ENCODE results near the gene LIMCH1. TPM values are rescaled to one million over a fixed set of nuclear protein-coding genes. Genes with fewer than 3 reads are reported as not detected.
"Not testable (repeated sequence)": the region's sequence is repeated elsewhere in the genome, so short reads cannot be mapped to it uniquely, and the experiment has no call there.

The LIMCH1 gene
- polyA plus RNA-seq, 3 donors from 2014 or later, result not detected

- Mint-ChIP-seq H3K4me1 (no peaks in the 10 kb centered on the region), H3K27ac (no peak overlapping the region), H3K36me3 (peaks cover 0 to 1% (median 0%) of the 10 kb centered on the region in 3 donors), H3K4me3 (no peak overlapping the region), H3K9me3 (peaks cover 0 to 8% (median 1%) of the 10 kb centered on the region in 6 donors), H3K27me3 (ENCODE audit: low read depth in 3 of 3) (peaks cover 0 to 2% (median 0%) of the 10 kb centered on the region in 3 donors)
- no peak for DNase-seq
These were observed 175.8 kb downstream of the LIMCH1 start for GRCh38 chr4:41713768-41714167.

GRCh38 chr4:41714364-41715000, 176.5 kb downstream of the LIMCH1 start:
- no peaks in the 10 kb centered on the region for H3K4me1 Mint-ChIP-seq
- peaks cover 0 to 7% (median 0%) of the 10 kb centered on the region in 3 donors for H3K36me3 Mint-ChIP-seq
- H3K9me3 Mint-ChIP-seq, result peaks cover 0 to 14% (median 1%) of the 10 kb centered on the region in 6 donors
- peaks cover 0 to 4% (median 0%) of the 10 kb centered on the region in 3 donors for H3K27me3 Mint-ChIP-seq (ENCODE audit: low read depth in 3 of 3)
- no peak overlapping the region for H3K4me3 Mint-ChIP-seq
- no peak overlapping the region for H3K27ac Mint-ChIP-seq
- DNase-seq, result no peak

- H3K27me3 Mint-ChIP-seq (ENCODE audit: low read depth in 3 of 3), result peaks cover 0 to 4% (median 0%) of the 10 kb centered on the region in 3 donors
- H3K27ac Mint-ChIP-seq, result no peak overlapping the region
- no peaks in the 10 kb centered on the region for H3K4me1 Mint-ChIP-seq
- no peak for DNase-seq
- peaks cover 0 to 7% (median 0%) of the 10 kb centered on the region in 3 donors for H3K36me3 Mint-ChIP-seq
- H3K4me3 Mint-ChIP-seq, result no peak overlapping the region
- peaks cover 0 to 20% (median 3%) of the 10 kb centered on the region in 6 donors for H3K9me3 Mint-ChIP-seq
These were observed 177.2 kb downstream of the LIMCH1 start for GRCh38 chr4:41715155-41715554.

GRCh38 chr4:41718907-41719306, 180.9 kb downstream of the LIMCH1 start:
- H3K36me3 Mint-ChIP-seq, result peaks cover 0 to 7% (median 0%) of the 10 kb centered on the region in 3 donors

GRCh38 chr4:41719417-41719816, 181.5 kb downstream of the LIMCH1 start:
- H3K27ac Mint-ChIP-seq, result no peak overlapping the region
- no peaks in the 10 kb centered on the region for H3K4me1 Mint-ChIP-seq

More at GRCh38 chr4:41718907-41719306, 180.9 kb downstream of the LIMCH1 start:
- Mint-ChIP-seq H3K9me3 (peaks cover 0 to 22% (median 4%) of the 10 kb centered on the region in 6 donors), H3K27me3 (ENCODE audit: low read depth in 3 of 3) (peaks cover 0 to 4% (median 0%) of the 10 kb centered on the region in 3 donors), H3K4me3 (no peak overlapping the region), H3K27ac (no peak overlapping the region), H3K4me1 (no peaks in the 10 kb centered on the region)
- DNase-seq, result no peak

GRCh38 chr4:41722181-41722580, 184.2 kb downstream of the LIMCH1 start:
- DNase-seq, result no peak
- Mint-ChIP-seq H3K9me3 (peaks cover 5 to 23% (median 12%) of the 10 kb centered on the region in 6 donors), H3K4me3 (no peak overlapping the region), H3K27ac (no peak overlapping the region), H3K27me3 (ENCODE audit: low read depth in 3 of 3) (peaks cover 0 to 2% (median 0%) of the 10 kb centered on the region in 3 donors), H3K36me3 (peaks cover 0 to 12% (median 0%) of the 10 kb centered on the region in 3 donors), H3K4me1 (no peaks in the 10 kb centered on the region)

More at GRCh38 chr4:41719417-41719816, 181.5 kb downstream of the LIMCH1 start:
- Mint-ChIP-seq H3K9me3 (peaks cover 0 to 22% (median 4%) of the 10 kb centered on the region in 6 donors), H3K27me3 (ENCODE audit: low read depth in 3 of 3) (peaks cover 0 to 4% (median 0%) of the 10 kb centered on the region in 3 donors), H3K36me3 (peaks cover 0 to 7% (median 0%) of the 10 kb centered on the region in 3 donors), H3K4me3 (no peak overlapping the region)
- no peak for DNase-seq

DNA sequence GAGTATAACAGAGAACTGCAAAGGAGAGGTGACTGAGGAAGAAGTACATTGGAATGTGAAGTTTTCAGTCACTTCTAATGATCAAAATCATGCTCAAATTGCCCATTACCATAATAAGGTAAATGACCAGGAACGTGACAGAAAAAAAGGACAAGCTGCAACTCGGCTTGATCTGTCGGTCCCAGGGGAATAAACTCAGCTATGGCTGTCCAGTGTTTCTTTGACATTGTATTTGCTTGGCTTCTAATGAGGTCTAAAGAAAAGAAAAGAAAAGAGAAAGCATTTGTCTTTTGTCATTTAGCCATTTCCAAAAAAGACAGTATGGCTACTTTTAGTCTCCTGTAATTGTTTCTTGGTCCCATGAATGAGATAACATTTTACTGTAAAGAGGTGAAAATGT, 185.3 kb downstream of the LIMCH1 start:
- no peaks in the 10 kb centered on the region for H3K4me1 Mint-ChIP-seq
- peaks cover 5 to 23% (median 12%) of the 10 kb centered on the region in 6 donors for H3K9me3 Mint-ChIP-seq
- peaks cover 0 to 12% (median 0%) of the 10 kb centered on the region in 3 donors for H3K36me3 Mint-ChIP-seq
- H3K27ac Mint-ChIP-seq, result no peak overlapping the region
- no peak overlapping the region for H3K4me3 Mint-ChIP-seq
- peaks cover 0 to 2% (median 0%) of the 10 kb centered on the region in 3 donors for H3K27me3 Mint-ChIP-seq (ENCODE audit: low read depth in 3 of 3)
- DNase-seq, result no peak

DNA sequence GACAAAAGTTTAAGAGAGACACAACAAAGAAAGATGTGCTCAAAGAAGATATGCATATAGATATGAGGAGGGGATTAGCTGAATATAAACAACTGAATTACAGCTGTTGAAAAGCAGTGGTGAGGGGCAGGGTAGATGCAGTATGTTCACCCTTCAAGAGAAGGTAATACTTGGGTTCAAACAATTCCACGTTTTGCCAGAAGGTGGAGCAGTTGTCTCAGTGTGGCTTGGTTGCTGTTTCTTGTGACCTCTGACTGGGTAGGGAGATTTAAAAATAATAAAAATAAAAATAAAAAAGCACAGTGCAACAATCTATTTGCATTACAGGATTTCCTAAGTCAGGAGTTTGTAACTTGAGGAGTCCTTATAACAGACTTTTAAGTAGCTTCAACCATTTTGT, 187.3 kb downstream of the LIMCH1 start:
- Mint-ChIP-seq H3K27ac (no peak overlapping the region), H3K36me3 (peaks cover 0 to 5% (median 0%) of the 10 kb centered on the region in 3 donors), H3K9me3 (peaks cover 5 to 18% (median 12%) of the 10 kb centered on the region in 6 donors), H3K27me3 (ENCODE audit: low read depth in 3 of 3) (peaks cover 0 to 6% (median 0%) of the 10 kb centered on the region in 3 donors), H3K4me3 (no peak overlapping the region), H3K4me1 (no peaks in the 10 kb centered on the region)
- DNase-seq, result no peak

DNA sequence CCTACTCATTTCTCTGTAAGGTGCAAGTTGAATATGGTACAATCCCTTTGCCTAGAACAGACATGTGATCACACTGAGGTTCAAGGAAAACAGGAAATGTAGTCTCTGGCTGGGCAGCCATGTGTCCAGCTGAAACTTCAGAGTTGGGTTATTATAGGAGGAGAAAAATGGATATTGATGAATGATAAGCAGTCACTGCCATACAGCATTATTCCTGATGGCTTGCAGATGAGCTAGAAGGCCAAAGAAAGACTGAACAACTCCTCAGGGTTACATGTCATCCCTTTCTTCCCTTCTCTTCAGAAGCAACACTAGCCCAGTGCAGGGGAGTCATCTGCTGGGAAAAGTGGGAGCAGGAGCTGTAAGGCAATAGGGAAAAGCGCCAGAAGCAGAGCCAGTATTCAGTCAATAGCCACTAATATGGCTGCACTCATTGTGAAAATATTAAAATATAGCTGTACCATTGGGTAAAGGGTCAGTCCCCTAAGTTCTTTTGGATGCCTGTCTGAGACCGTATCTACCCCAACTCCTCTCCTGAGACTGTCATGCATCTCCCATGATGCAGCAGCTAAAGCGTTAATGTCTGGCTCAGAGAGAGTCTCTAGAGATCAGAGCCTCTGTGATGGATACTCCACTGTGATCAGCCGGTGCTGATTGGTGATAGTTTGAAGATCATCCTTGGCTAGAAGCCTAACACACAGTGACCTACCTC, 190.1 kb downstream of the LIMCH1 start:
- H3K4me1 Mint-ChIP-seq, result no peaks in the 10 kb centered on the region
- H3K4me3 Mint-ChIP-seq, result no peak overlapping the region
- H3K27ac Mint-ChIP-seq, result no peak overlapping the region
- DNase-seq, result no peak
- peaks cover 0 to 5% (median 0%) of the 10 kb centered on the region in 3 donors for H3K36me3 Mint-ChIP-seq
- peaks cover 5 to 17% (median 11%) of the 10 kb centered on the region in 6 donors for H3K9me3 Mint-ChIP-seq
- H3K27me3 Mint-ChIP-seq (ENCODE audit: low read depth in 3 of 3), result peaks cover 0 to 7% (median 0%) of the 10 kb centered on the region in 3 donors

- H3K9me3 Mint-ChIP-seq, result peaks cover 5 to 17% (median 10%) of the 10 kb centered on the region in 6 donors
- H3K27ac Mint-ChIP-seq, result no peak overlapping the region
- no peak overlapping the region for H3K4me3 Mint-ChIP-seq
- no peaks in the 10 kb centered on the region for H3K4me1 Mint-ChIP-seq
- peaks cover 0 to 5% (median 0%) of the 10 kb centered on the region in 3 donors for H3K36me3 Mint-ChIP-seq
- peaks cover 0 to 7% (median 0%) of the 10 kb centered on the region in 3 donors for H3K27me3 Mint-ChIP-seq (ENCODE audit: low read depth in 3 of 3)
- no peak for DNase-seq
These were observed 190.6 kb downstream of the LIMCH1 start for GRCh38 chr4:41728573-41728913.

DNA sequence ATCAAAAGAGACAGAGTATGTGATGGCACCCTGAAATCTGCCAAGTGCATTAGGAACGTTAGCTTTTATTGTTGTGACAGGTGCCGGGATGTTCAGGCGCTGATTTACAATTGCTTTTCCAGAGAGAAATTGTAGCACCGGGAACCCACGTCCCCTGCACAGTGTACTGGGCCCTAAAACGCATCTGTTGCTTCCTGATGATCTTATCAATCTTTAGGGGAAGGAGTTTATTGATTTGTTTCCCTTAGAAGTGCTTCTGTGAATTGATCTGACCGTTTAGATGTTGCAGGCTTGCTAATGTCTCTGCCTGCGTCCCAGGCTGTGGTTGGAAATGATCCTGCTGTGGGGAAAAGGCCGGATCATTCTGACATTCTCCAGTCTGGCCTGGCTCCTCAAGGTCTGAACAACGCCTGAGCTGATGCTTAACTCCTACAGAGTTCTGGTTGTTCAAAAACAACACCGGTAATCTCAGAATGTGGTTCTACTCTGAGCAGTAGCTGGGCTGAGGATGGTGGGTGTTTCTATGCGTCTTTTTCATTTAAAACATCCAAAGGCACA, 193.7 kb downstream of the LIMCH1 start:
- Mint-ChIP-seq H3K27me3 (ENCODE audit: low read depth in 3 of 3) (peaks cover 0 to 7% (median 0%) of the 10 kb centered on the region in 3 donors), H3K4me1 (no peaks in the 10 kb centered on the region), H3K27ac (no peak overlapping the region), H3K4me3 (no peak overlapping the region), H3K36me3 (no peaks in the 10 kb centered on the region), H3K9me3 (peaks cover 0 to 14% (median 2%) of the 10 kb centered on the region in 6 donors)
- DNase-seq, result no peak

DNA sequence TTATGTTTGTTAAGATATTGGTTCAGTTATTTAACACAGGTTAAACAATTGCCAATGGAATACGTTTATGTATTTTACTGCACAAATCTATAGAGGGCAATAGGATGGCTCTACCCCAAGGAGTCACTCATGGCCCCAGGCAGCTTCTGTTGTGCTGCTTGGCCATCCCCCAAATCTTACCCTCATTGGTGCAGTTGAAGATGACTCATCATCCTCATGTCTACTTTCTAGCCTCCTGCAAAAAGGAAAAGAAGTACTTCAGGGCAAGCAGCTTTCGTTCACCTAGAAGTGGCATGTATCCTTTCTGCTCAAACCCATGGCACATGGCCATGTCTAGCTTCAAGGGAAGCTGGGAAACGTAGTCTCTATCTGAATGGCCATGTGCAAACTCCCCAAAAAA, 196.4 kb downstream of the LIMCH1 start:
- no peaks in the 10 kb centered on the region for H3K4me1 Mint-ChIP-seq
- no peak overlapping the region for H3K4me3 Mint-ChIP-seq
- no peaks in the 10 kb centered on the region for H3K36me3 Mint-ChIP-seq
- H3K27ac Mint-ChIP-seq, result no peak overlapping the region
- DNase-seq, result no peak
- H3K27me3 Mint-ChIP-seq (ENCODE audit: low read depth in 3 of 3), result peaks cover 0 to 5% (median 0%) of the 10 kb centered on the region in 3 donors
- peaks cover 0 to 7% (median 3%) of the 10 kb centered on the region in 6 donors for H3K9me3 Mint-ChIP-seq

DNA sequence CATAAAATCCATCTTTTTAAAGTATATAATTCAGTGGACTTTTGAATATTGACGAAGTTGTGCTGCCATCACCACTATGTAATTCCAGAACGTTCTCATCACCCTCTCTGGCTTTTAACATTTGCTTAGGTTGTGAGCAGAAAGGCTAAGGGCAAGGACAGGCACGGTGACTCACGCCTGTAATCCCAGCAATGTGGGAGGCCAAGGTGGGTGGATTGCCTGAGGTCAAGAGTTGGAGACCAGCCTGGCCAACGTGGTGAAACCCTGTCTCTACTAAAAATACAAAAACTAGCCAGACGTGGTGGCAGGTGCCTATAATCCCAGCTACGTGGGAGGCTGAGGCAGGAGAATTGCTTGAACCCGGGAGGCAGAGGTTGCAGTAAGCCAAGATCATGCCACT, 199.5 kb downstream of the LIMCH1 start:
- H3K27me3 Mint-ChIP-seq (ENCODE audit: low read depth in 3 of 3); DNase-seq; H3K9me3 Mint-ChIP-seq; H3K27ac Mint-ChIP-seq; H3K36me3 Mint-ChIP-seq; H3K4me3 Mint-ChIP-seq; H3K4me1 Mint-ChIP-seq: not testable (repeated sequence)

DNA sequence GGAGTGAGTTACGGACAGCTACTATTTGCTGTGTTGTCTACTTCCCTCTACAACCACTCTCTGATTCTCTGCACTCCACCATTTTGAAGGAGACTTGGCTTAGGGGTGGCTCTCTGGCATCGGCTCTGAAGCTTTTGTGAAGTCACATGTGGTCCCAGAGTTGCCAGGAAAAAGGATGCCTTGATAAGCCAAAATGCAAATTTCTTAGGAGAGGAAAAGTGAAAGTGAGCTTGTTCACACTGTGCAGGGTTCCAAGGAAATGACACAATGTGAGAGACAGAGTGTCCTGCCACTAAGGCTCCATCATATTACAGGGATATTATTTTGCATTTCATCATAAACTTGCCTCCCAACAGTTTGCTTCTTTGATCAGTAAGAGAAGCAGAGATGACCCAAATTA, 203.4 kb downstream of the LIMCH1 start:
- no peak overlapping the region for H3K27ac Mint-ChIP-seq
- DNase-seq, result no peak
- H3K4me3 Mint-ChIP-seq, result no peak overlapping the region
- H3K27me3 Mint-ChIP-seq (ENCODE audit: low read depth in 3 of 3), result peaks cover 6 to 19% (median 8%) of the 10 kb centered on the region in 3 donors
- H3K9me3 Mint-ChIP-seq, result peaks cover 0 to 12% (median 8%) of the 10 kb centered on the region in 6 donors
- H3K4me1 Mint-ChIP-seq, result no peaks in the 10 kb centered on the region
- H3K36me3 Mint-ChIP-seq, result peaks cover 0 to 7% (median 7%) of the 10 kb centered on the region in 3 donors
